Measurements from ENCODE around the gene EML6.

EML6 gene

DNA sequence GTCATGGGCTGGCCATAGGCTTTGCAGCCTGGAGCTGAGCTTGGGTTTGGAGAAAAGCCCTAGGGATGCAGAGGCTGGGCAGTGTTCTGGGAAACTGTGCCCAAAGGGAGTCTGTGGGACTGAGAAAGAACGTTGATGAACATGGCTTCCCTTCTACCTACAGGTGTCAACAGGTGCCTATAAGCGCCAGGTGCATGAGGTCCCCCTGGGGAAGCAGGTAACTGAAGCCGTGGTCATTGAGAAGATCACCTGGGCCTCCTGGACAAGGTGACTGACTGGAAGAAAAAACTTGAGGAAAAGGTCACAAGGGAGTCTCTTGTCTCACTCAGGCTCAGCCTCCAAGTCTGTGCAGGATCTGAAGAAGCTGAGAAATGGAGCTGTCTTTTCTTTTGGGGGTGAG lies 243.4 kb downstream of the EML6 start:
- no peak overlapping the region for H3K27ac ChIP-seq (ENCODE audit: low read length)
- H3K79me2 ChIP-seq (ENCODE audit: low read length), result no peaks in the 10 kb centered on the region
- no peak overlapping the region for H3K9ac ChIP-seq (ENCODE audit: low read length)
- no peaks in the 10 kb centered on the region for H4K20me1 ChIP-seq (ENCODE audit: insufficient read depth, low read length)
- H3K9me3 ChIP-seq (ENCODE audit: insufficient read depth, low read length), result no peaks in the 10 kb centered on the region
- H3K4me2 ChIP-seq (ENCODE audit: low read length), result no peak overlapping the region
- H3K4me3 ChIP-seq (ENCODE audit: low read length), result no peak overlapping the region
- TF ChIP-seq, protein P1, sequence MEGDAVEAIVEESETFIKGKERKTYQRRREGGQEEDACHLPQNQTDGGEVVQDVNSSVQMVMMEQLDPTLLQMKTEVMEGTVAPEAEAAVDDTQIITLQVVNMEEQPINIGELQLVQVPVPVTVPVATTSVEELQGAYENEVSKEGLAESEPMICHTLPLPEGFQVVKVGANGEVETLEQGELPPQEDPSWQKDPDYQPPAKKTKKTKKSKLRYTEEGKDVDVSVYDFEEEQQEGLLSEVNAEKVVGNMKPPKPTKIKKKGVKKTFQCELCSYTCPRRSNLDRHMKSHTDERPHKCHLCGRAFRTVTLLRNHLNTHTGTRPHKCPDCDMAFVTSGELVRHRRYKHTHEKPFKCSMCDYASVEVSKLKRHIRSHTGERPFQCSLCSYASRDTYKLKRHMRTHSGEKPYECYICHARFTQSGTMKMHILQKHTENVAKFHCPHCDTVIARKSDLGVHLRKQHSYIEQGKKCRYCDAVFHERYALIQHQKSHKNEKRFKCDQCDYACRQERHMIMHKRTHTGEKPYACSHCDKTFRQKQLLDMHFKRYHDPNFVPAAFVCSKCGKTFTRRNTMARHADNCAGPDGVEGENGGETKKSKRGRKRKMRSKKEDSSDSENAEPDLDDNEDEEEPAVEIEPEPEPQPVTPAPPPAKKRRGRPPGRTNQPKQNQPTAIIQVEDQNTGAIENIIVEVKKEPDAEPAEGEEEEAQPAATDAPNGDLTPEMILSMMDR (IDR thresholded peaks at IDR 0.05; ENCODE audit: low read depth, low read length), result no peak
- TF ChIP-seq EZH2phosphoT487 (IDR thresholded peaks at IDR 0.05; ENCODE audit: low read depth), result no peak
- H3K4me1 ChIP-seq (ENCODE audit: low read length), result no peaks in the 10 kb centered on the region
- no peaks in the 10 kb centered on the region for H3K27me3 ChIP-seq (ENCODE audit: low read depth, low read length)
- no peak overlapping the region for H2AFZ ChIP-seq (ENCODE audit: low read depth, low read length)
- peaks cover 6% of the 10 kb centered on the region for H3K36me3 ChIP-seq (replicated peaks; ENCODE audit: low read depth, low read length)

DNA sequence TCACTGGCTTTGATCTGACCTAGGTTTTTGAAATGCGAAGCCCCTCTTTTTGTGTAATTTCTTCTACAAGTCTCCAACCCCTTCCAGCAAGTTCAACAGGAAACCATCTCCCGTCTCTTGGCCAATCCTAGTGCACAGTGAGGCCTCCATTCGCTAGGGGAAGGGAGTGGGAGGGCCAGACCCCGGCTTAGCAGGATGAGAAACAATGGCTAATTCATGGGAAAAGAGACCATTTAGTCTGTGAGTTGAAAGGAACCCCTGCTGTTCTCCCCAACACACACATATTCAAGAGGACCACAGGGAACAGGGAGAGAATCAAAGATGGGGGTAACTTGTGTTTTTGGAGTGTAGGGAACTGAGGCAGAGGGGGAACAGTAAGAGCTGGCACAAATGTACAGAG lies 243.8 kb downstream of the EML6 start:
- H3K4me1 ChIP-seq (ENCODE audit: low read length), result no peaks in the 10 kb centered on the region
- H3K4me2 ChIP-seq (ENCODE audit: low read length), result no peak overlapping the region
- peaks cover 6% of the 10 kb centered on the region for H3K36me3 ChIP-seq (replicated peaks; ENCODE audit: low read depth, low read length)
- no peak overlapping the region for H2AFZ ChIP-seq (ENCODE audit: low read depth, low read length)
- no peak overlapping the region for H3K4me3 ChIP-seq (ENCODE audit: low read length)
- H3K79me2 ChIP-seq (ENCODE audit: low read length), result no peaks in the 10 kb centered on the region
- H3K9me3 ChIP-seq (ENCODE audit: insufficient read depth, low read length), result no peaks in the 10 kb centered on the region
- H4K20me1 ChIP-seq (ENCODE audit: insufficient read depth, low read length), result no peaks in the 10 kb centered on the region
- H3K27me3 ChIP-seq (ENCODE audit: low read depth, low read length), result no peaks in the 10 kb centered on the region
- no peak overlapping the region for H3K27ac ChIP-seq (ENCODE audit: low read length)
- TF ChIP-seq, protein P1 (IDR thresholded peaks at IDR 0.05; ENCODE audit: low read depth, low read length), result no peak
- TF ChIP-seq EZH2phosphoT487 (IDR thresholded peaks at IDR 0.05; ENCODE audit: low read depth), result no peak
- H3K9ac ChIP-seq (ENCODE audit: low read length), result no peak overlapping the region

DNA sequence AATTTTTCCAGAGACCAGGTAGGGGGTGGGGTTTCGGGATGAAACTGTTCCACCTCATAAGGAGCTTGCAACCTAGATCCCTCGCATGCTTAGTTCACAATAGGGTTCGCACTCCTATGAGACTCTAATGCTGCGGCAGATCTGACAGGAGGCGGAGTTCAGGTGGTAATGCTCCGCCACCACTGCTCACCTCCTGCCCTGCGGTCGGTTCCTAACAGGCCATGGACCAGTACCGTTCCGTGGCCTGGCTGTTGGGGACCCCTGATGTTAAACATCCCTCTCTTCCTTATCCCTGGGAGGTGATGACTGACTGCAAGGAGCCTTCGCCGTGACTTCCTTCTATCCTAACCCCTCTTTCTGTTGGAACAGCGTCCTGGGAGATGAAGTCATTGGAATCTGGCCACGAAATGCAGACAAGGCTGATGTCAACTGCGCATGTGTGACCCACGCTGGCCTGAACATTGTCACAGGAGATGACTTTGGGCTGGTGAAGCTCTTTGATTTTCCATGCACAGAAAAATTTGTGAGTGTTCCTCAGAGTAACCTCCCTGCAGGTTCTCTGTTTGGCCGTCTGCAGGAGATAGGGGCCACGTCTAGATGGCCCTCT lies 244.4 kb downstream of the EML6 start:
- Histone ChIP-seq H3K4me2 (ENCODE audit: low read length) (no peak overlapping the region), H3K27me3 (ENCODE audit: low read depth, low read length) (no peaks in the 10 kb centered on the region), H3K36me3 (replicated peaks; ENCODE audit: low read depth, low read length) (peaks cover 6% of the 10 kb centered on the region), H3K4me1 (ENCODE audit: low read length) (no peaks in the 10 kb centered on the region), H4K20me1 (ENCODE audit: insufficient read depth, low read length) (0 out of 2 replicates have a peak, but pooled peaks cover under 1% of the 10 kb centered on the region), H3K79me2 (ENCODE audit: low read length) (no peaks in the 10 kb centered on the region), H3K9me3 (ENCODE audit: insufficient read depth, low read length) (no peaks in the 10 kb centered on the region), H3K27ac (ENCODE audit: low read length) (no peak overlapping the region), H3K4me3 (ENCODE audit: low read length) (no peak overlapping the region), H3K9ac (ENCODE audit: low read length) (no peak overlapping the region), H2AFZ (ENCODE audit: low read depth, low read length) (no peak overlapping the region)
- TF ChIP-seq EZH2phosphoT487 (IDR thresholded peaks at IDR 0.05; ENCODE audit: low read depth), result no peak
- TF ChIP-seq, protein P1 (IDR thresholded peaks at IDR 0.05; ENCODE audit: low read depth, low read length), result no peak

DNA sequence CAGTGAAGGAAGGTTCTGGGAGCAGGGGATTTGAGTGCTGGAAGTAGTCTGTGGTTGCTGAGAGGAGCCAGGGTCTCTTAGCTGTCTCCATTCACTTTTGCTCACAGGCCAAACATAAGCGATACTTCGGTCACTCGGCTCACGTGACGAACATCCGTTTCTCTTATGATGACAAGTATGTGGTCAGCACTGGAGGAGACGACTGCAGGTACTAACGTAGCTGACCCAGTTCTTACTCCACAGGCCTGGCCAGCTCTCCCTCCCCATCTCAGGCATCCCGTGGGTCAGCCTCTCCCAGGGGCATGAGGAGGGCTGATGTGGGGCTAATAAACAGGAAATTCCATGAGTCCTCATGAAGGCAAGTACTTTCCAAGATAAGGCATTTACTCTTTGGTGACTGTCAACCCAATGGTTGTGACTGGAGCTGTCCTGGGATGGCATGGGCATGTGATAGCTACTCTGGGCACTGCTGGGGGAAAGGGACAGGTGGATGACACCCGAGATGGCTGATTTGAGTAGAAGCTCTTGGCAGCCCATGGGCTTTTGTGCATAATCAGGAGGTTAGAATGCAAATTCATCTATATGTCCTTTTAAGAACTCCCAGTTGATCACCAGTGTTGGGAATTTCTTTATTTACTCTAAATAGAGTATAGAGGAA lies 245.2 kb downstream of the EML6 start:
- H3K27ac ChIP-seq (ENCODE audit: low read length), result no peak overlapping the region
- 0 out of 2 replicates have a peak, but pooled peaks cover 8% of the 10 kb centered on the region for H4K20me1 ChIP-seq (ENCODE audit: insufficient read depth, low read length)
- peaks cover 6% of the 10 kb centered on the region for H3K36me3 ChIP-seq (replicated peaks; ENCODE audit: low read depth, low read length)
- no peaks in the 10 kb centered on the region for H3K9me3 ChIP-seq (ENCODE audit: insufficient read depth, low read length)
- no peak overlapping the region for H2AFZ ChIP-seq (ENCODE audit: low read depth, low read length)
- H3K4me1 ChIP-seq (ENCODE audit: low read length), result no peaks in the 10 kb centered on the region
- no peak overlapping the region for H3K4me3 ChIP-seq (ENCODE audit: low read length)
- no peaks in the 10 kb centered on the region for H3K79me2 ChIP-seq (ENCODE audit: low read length)
- no peak overlapping the region for H3K4me2 ChIP-seq (ENCODE audit: low read length)
- H3K27me3 ChIP-seq (ENCODE audit: low read depth, low read length), result no peaks in the 10 kb centered on the region
- TF ChIP-seq EZH2phosphoT487 (IDR thresholded peaks at IDR 0.05; ENCODE audit: low read depth), result no peak
- TF ChIP-seq, protein P1 (IDR thresholded peaks at IDR 0.05; ENCODE audit: low read depth, low read length), result no peak
- no peak overlapping the region for H3K9ac ChIP-seq (ENCODE audit: low read length)
